Erythroblast (primary cell): Measurements from ENCODE around the gene UBE2H.
"Not testable (repeated sequence)": the region's sequence is repeated elsewhere in the genome, so short reads cannot be mapped to it uniquely, and the experiment has no call there.

Source experiments
- DNase-seq, 2 experiments: peaks; one replicate each; lab custom pipeline; 2025; lab: John Stamatoyannopoulos, UW
- GATA1 ChIP-seq: IDR thresholded peaks from 2 replicates; pipeline ENCODE4 v1.6.1; 2011; ENCODE audit warnings: low read depth, mild to moderate bottlenecking, control low read depth, low read length, moderate library complexity
- POLR2A ChIP-seq: IDR thresholded peaks from 2 replicates; pipeline ENCODE4 v1.6.1; 2011; ENCODE audit warnings: mild to moderate bottlenecking, low read length

The UBE2H gene

DNA sequence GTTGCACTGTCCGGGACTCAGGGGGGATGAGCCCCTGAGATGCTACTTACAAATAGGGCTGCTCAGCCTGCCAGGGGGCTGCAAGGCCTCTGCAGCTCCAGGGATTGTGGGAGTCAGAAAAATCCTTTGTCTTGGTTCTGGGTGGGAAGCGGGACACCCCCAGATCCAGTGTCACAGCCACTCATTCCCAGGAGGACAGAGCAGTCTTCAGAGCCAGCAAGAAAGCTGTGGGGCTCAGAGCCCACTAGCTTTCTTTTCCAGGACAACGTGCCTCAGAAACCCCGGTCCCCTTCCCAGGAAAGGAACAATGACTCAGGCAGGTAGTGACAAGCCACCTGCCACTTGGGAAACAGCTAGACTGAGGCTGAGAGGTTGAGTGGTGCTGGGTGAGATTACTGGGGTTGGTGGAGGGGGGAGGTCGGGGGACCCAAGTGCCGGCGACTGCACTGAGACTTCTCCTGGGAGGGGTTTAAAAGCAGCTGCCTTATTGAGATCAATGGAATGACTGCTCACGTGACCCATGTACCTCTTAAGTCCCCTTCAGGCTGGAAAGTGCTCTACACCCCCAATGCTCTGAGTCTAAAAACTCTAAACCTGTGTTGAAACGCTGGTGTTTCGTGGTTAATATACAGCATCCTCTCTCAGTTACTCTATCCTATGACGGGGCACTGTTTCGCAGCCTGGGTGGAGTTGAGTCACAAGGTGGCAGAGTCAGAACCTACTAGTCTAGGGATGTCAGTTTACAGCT lies 123.6 kb downstream of the UBE2H start:
- DNase-seq, result peak; percentile 19 to 22
- no peak for TF ChIP-seq POLR2A
- TF ChIP-seq GATA1, result no peak

DNA sequence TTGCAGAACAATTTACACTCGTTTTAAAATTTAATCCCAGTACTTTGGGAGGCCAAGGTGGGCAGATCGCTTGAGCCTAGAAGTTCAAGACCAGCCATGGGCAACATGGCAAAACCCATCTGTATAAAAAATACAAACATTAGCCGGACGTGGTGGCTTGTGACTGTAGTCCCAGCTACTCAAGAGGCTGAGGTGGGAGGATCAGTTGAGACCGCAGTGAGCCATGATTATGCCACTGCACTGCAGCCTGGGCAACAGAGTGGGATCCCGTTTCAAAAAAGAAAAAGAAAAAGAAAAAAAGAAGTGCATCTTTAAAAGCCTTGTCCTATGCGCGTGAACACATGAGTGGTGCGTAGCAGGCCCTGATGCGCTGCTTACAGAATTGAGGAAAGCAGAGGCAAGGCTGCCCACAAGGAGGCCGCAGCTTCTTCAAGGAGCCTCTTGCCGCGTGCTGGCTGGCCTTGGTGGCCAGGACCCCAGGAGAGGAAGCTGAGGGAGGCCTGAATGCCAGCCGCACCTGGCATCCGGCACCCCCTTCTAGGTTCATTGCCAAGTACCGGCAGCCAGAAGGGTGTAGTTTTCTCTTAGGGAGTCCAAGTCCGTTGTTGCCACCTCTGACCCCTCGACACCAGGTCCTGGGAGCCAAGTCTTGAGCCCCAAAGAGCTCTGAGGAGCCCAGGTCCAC lies 124.5 kb downstream of the UBE2H start:
- DNase-seq, result no peak
- TF ChIP-seq GATA1 (no peak), POLR2A (no peak)

DNA sequence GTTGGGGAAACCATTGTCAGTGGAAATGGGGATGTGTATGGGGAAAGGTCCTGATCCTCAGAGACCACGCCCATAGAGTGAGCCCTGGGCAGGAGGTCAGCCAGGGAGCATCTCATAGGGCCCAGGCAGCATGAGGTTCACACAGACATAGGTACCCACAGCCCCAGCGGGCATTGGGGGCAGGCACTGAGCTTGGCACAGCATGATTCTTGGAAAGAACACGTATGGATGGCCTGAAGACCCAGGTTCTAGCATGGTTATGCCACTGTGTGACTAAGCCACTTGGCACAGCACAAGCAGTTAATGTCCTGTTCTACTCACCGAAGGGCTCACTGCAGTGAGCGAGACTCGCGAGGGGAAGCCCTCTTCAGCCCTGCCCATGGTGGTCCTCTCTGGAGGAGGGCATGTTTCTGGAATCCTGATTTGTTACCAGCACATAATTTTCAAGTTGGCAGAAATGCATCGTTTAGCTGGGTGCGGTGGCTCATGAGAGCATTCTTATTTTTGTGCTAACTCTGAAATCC lies 125.2 kb downstream of the UBE2H start:
- no peak for DNase-seq
- TF ChIP-seq GATA1 (no peak), POLR2A (no peak)

DNA sequence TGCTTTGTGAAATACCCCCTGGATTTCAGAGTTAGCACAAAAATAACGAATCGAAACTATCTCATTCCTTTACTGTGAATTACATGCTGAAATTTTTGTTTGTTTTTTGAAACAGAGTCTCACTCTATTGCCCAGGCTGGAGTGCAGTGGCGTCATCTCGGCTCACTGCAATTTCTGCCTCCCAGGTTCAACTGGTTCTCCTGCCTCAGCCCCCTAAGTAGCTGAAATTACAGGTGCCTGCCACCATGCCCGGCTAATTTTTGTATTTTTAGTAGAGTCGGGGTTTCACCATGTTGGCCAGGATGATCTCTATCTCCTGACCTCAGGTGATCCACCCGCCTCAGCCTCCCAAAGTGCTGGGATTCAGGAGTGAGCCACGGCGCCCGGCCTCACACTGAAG lies 125.9 kb downstream of the UBE2H start:
- DNase-seq, result not testable (repeated sequence)

DNA sequence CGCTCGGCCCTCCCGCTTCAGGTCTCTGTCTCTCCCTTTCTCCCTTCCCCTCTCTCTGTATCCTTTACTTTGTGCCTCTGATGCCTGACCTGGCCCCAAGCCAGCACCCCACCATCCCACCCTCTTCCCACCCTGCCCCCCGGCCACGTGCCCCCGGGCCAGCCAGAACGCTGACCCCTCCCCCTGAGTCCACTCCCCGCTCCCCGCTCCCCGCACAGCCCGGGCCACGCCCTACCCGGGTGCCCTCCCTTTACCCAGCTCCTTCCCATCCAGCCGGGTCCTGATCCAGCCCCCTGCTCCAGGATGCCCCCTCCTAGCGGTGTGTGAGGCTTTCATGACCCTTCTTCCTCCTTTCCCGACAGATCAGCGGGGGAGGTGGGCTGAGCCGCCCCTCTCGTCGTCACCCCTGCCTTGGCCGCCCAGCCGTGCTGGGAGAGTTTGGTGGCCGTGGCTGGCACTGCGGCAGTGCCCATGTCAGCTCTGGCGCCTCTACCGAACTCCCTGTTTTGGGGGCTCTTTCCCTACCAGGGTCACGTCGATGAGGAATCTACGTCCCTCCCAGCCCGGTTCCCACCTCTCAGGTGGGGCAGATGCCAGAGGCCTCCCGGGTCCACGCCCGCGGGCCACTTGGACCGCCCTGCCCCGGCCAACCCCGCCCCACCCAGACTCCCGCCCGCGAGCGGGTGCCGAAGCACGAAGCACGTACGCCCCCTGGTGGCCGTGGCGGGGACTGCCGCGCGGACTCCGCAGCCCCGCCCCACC lies 127.4 kb downstream of the UBE2H start:
- peak; percentile 80 to 90 for DNase-seq
- TF ChIP-seq POLR2A, result no peak

DNA sequence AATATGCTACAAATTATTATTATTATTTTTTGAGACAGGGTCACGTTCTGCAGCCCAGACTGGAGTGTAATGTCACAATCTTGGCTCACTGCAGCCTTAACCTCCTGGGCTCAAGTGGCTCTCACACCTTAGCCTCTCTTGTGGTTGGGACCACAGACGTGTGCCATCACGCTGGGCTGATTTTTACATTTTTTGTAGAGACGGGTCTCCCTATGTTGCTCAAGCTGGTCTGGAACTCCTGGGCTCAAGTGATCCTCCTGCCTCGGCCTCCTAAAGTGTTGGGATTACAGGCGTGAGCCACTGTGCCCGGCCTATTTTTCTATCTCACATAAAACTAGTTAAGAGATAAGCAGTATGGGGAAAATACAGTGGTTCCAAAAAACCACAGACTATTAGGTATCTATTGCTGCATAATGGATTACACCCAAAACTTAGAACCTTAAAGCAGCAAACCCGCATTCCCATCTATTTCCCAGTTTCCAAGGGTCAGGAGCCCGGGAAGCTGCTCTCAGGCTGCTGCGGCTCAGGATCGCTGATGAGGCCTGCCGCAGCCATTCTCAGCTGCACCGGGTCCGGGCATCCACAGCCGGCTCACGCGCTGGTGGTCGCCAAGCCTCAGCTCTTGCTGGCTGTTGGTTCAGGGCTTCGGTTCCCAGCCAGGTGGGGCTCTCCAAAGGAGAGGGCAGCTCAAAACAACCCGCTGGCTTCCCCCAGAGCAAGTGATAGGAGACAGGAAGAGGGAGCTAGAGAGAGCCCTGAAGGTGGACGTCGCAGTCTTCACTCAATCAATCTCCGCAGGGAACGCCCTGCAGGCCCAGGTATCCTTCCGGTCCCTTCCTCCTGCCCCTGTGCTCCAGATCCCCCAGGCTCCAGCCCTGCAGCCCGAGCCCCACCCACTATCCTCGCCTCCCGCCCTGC lies 128.2 kb downstream of the UBE2H start:
- peak in 1 of 2 experiments; percentile 48 for DNase-seq
- TF ChIP-seq POLR2A (no peak), GATA1 (no peak)

DNA sequence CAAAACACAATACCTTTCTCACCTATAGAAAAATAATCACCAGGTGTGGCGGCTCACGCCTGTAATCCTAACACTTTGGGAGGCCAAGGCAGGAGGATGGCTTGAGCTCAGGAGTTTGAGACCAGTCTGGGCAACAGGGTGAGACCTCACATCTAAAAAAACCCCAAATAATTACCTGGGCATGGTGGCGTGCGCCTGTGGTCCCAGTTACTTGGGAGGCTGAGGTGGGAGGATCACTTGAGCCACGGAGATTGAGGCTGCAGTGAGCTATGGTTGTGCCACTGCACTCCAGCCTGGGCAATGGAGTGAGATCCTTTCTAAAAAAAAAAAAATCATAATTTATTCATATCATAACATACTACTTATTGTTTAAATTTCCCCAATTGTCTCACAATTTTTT lies 129.6 kb downstream of the UBE2H start:
- DNase-seq, result not testable (repeated sequence)

DNA sequence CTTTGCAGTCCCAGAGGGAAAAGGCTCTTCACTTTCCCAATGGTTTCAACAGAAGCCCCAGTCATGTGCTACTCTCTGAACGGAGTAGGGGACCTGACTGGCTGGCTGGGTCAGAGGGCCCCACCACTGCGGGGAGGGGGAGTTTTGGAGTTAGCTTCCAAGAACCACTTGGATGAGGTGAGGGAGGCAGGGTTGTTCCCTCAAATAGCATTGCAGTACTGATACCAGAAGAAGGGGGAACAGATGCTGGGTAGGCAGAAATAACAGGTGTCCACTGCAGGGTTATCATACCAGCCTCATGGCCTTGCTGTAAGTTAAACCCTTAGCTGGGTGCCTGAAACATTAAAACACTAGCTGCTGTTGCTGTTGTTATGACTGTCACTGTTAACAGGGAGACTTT lies 131.3 kb downstream of the UBE2H start:
- TF ChIP-seq POLR2A, result no peak
- no peak for TF ChIP-seq GATA1
- DNase-seq, result no peak

DNA sequence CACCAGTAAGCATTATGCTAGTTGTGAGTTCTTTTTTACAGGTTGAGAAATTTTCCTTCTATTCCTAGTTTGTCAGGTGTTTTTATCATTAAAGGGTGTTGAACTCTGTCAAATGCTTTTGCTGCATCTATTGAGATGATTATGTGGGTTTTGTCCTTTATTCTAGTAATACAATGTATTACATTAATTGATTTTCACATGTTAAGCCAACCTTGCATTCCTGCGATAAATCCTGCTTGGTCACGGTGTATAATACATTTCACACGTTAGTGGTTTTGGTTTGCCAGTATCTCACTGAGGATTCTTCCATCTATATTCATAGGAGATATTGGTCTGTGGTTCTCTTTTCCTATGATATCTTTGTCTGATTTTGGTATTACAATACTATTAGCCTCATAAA lies 136.0 kb downstream of the UBE2H start:
- DNase-seq, result no peak
- TF ChIP-seq GATA1 (no peak), POLR2A (no peak)

DNA sequence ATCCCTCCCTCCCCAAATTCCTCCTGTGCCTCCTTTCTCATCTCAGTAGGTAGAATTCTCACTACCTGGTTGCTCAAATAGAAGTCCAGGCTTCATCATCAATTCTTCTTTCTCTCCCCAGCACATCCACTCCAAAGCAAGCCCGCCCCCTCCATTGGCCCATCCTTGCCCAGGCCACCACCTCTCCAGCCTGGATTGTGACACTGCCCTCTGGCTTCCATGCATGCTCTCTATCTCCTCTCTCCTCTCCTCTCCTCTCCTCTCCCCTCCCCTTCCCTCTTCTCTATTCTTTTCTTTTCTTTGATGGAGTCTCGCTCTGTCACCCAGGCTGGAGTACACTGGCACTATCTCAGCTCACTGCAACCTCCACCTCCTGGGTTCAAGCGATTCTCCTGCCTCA lies 144.9 kb downstream of the UBE2H start:
- no peak for DNase-seq
- TF ChIP-seq POLR2A (no peak), GATA1 (no peak)

DNA sequence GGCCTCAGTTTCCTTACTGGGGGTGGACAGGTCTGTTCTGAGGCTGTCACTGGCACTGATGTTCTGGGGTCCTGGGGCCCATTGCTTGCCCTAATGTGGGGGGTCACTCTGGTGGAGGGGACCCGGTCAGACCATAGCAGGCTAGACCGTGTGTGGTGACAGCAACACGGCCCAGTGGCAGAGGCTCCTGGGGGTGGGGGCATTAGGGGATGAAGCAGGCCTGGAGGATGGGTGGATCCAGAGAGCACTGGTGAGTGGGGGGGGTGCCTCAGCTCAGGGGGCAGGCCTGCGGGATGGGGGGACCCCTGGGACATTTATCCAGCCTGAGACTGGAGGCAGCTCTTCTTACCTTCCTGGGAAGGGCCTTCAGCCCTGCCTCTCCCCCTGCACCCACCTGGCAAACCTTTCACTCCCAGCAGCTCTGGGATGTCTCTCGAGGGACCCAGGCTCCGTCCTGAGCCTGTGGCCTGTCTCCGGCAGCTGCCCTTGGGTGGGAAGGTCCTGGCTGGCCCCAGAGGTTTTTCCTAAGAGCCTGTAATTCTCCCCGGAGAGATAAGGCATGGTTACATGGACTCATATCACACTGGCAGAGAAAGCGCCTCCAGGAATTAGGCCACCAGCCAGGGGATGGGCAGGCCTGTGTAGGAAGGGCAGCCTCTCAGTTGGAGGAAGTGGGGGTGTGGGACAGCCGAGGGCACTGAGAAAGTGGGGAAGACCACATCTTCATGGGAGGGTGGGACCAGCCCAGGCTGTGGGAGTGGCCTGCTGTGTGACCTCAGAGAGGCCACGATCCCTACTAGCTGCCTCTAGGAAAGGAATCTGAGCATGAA lies 147.7 kb downstream of the UBE2H start:
- TF ChIP-seq POLR2A (no peak), GATA1 (no peak)
- DNase-seq, result no peak

DNA sequence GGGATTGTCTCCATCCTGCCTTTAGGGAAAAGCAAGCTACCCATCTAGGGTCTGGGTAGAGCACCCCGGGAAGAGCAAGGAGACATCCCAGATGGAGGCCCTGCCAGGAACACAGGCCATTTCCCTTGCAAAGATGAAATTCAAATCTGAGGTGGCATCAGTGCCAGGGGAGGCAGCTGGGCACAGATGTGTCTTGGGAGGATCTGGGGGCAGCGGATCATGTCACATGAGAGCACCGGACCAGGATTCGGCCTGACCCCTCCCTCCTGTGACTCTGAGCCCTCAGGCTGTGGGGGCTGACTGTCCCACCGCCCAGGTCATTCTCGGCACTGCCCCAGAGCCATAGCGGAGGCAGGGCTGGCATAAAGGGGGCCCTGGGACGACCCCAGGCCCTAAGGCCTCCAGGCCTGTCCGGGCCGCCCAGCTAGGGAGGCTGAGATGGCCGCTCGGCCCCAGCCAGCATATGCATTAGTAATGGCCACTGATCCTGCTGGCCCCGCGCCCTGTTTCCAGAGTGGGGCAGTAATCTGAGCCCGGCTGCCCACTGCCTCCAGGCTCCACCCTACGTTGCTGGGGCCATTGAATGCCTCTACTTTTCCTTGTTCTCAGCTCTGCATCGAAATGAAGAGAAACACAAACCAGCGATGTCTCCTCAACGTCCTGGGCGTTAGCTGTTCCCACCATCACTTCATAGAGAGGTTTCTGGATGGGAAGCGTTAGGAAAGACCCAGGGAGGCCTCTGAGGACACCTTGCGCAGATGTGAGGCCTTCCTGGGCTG lies 148.5 kb downstream of the UBE2H start:
- no peak for TF ChIP-seq POLR2A
- TF ChIP-seq GATA1, result no peak

More for the DNA sequence above, 148.5 kb downstream of the UBE2H start:
- DNase-seq, result no peak
